Glutamatergic neuron (in vitro differentiated cells): ENCODE measurements around the gene TIMM10. TPM values are rescaled to one million over a fixed set of nuclear protein-coding genes. Genes with fewer than 3 reads are reported as not detected.

Experiments
- DNase-seq: peaks from one replicate; pipeline ENCODE4 v3.0.0; 2022
- H3K27ac Mint-ChIP-seq: one replicate; pipeline ENCODE4 v1.8.0; 2020; ENCODE audit warnings: mild to moderate bottlenecking, mixed read lengths, inconsistent platforms; ENCODE audit not compliant: unreplicated experiment
- H3K27me3 Mint-ChIP-seq: one replicate; pipeline ENCODE4 v1.8.0; 2020; ENCODE audit warnings: mild to moderate bottlenecking, moderate library complexity, mixed read lengths, inconsistent platforms; ENCODE audit not compliant: unreplicated experiment
- H3K36me3 Mint-ChIP-seq: one replicate; pipeline ENCODE4 v1.8.0; 2020; ENCODE audit warnings: mild to moderate bottlenecking, mixed read lengths, inconsistent platforms; ENCODE audit not compliant: unreplicated experiment
- H3K4me1 Mint-ChIP-seq: one replicate; pipeline ENCODE4 v1.8.0; 2020; ENCODE audit warnings: mild to moderate bottlenecking, low read depth, mixed read lengths, inconsistent platforms; ENCODE audit not compliant: unreplicated experiment
- H3K4me3 Mint-ChIP-seq: one replicate; pipeline ENCODE4 v1.8.0; 2020; ENCODE audit warnings: mild to moderate bottlenecking, mixed read lengths, inconsistent platforms; ENCODE audit not compliant: unreplicated experiment
- H3K9me3 Mint-ChIP-seq: one replicate; pipeline ENCODE4 v1.8.0; 2020; ENCODE audit warnings: mild to moderate bottlenecking, moderate library complexity, mixed read lengths, inconsistent platforms; ENCODE audit not compliant: unreplicated experiment
- total RNA-seq: library from RNA; stranded (reverse); fragmentation: NEBNext Ultra II Directional; extraction: Animal tissue kit (Norgen Biotek cat#: 25700); gene quantifications from one replicate; pipeline ENCODE4 v1.2.1, GENCODE V29; 2021; ENCODE audit not compliant: unreplicated experiment
- TF ChIP-seq, protein P1 (sequence below): fragments of 200-600 bp; sonication (generic); IDR thresholded peaks from one replicate; pipeline ENCODE4 v1.5.0; 2021; ENCODE audit not compliant: partially characterized antibody, unreplicated experiment

TIMM10 gene
- total RNA-seq, 1 donor from 2014 or later: 51.2 TPM

DNA sequence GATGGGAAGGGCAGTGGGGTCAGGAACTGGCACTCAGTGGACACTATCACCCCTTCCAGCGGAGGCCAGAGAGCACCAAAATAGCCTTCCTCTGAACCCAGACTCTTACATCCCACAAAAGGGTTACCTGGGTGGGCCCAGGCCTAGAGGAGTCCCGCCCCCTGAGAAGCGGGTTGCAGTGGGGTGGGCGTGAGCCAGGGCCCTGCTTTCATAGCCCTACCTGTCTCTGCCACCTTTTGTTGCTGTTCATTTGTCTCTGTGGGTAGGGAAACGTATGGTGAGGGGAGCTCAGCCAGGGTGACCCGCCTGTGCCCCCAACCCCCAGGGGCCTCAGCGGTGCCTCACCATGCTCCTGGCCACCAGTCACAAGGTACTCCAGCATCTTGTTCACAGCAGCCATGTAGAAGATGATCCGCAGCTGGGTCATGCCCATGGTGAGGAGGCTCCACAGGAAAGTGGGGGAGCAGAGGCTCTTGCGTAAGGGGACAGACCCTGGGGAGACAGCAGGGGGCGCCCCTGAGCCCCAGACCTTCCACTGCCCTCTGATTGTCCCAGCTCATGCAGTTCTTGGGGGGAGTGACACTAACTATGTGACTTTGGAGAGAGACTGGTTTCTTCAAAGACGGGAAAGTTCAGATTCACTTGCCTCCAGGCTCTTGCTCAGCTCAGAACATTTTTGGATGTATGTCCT lies 39.0 kb downstream of the TIMM10 start:
- Mint-ChIP-seq H3K27ac (no peak overlapping the region), H3K27me3 (peaks cover 5% of the 10 kb centered on the region), H3K9me3 (no peaks in the 10 kb centered on the region), H3K36me3 (no peaks in the 10 kb centered on the region), H3K4me1 (peaks cover 26% of the 10 kb centered on the region), H3K4me3 (no peak overlapping the region)
- peak; percentile 69 for DNase-seq
- TF ChIP-seq, protein P1, sequence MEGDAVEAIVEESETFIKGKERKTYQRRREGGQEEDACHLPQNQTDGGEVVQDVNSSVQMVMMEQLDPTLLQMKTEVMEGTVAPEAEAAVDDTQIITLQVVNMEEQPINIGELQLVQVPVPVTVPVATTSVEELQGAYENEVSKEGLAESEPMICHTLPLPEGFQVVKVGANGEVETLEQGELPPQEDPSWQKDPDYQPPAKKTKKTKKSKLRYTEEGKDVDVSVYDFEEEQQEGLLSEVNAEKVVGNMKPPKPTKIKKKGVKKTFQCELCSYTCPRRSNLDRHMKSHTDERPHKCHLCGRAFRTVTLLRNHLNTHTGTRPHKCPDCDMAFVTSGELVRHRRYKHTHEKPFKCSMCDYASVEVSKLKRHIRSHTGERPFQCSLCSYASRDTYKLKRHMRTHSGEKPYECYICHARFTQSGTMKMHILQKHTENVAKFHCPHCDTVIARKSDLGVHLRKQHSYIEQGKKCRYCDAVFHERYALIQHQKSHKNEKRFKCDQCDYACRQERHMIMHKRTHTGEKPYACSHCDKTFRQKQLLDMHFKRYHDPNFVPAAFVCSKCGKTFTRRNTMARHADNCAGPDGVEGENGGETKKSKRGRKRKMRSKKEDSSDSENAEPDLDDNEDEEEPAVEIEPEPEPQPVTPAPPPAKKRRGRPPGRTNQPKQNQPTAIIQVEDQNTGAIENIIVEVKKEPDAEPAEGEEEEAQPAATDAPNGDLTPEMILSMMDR: peak; percentile 68

DNA sequence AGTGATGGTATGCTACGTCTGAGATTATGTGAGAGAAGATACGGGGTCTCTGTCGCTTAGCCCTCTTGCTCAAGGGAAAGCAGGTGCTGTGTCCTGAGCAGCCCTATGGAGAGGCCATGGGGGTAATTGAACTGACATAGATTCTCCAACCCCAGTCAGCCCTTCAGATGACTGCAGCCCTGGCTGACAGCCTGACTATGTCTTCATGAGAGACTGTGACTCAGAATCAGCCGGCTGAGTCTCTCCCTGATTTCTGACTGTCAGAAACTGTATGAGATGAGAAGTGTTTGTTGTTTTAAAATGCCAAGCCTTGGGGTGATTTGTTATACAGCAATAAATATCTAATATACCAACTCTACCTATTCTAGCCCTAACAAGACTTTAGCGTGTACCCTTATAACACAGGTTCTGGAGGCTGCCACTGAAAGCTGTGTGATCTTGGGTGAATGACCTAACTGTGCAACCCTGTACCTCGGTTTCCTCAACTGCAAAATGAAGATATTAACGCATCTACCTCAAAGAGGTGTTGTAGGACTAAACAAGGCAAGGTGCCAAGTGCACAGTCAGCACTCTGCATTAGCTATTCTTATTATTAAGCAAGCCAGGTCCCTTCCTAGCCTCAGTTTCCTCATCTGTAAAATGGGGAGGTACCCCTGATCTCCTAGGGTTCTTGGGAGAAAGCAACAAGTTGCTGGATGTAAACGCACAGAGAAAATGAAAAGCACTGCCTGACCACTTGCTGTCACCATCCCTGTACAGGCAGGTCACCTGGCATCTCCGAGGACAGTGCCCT lies 39.9 kb downstream of the TIMM10 start:
- no peaks in the 10 kb centered on the region for H3K9me3 Mint-ChIP-seq
- H3K27me3 Mint-ChIP-seq: peaks cover 10% of the 10 kb centered on the region
- peaks cover 20% of the 10 kb centered on the region for H3K4me1 Mint-ChIP-seq
- no peak overlapping the region for H3K4me3 Mint-ChIP-seq
- H3K27ac Mint-ChIP-seq: no peak overlapping the region
- TF ChIP-seq, protein P1: no peak
- no peak for DNase-seq
- H3K36me3 Mint-ChIP-seq: no peaks in the 10 kb centered on the region

DNA sequence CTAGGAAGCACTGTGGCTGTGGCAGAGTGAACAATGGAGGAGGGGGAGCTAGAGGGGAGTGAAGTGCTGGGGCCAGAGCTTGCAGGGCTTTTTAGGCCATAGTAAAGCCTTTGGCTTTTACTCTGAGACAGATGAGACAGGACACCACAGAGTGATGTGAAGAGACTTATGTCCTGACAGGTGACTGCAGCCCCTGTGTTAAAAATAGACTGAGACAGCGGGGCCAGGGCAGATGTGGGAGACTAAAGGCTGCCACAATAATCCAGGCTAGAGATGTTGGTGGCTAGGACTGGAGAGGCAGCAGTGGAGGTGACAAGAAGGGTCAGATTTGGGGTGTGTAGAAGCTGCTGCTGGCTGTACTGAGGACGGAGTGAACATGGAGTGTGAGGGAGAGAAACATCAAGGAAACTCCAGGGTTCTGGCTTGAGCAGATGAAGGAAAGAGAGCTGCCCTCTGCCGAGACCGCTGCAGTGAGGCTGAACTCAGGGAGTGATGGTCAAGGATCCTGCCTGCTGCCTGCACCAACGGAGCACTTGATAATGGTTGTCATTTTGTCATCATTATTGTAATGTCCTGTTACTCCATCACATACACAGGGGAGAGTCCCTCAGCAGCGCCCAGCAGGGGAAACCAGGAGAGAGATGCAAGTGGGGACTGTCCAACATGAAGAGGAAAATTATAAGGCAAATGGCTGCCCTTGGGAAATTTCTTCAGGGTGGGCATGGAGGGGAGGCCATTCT lies 42.5 kb downstream of the TIMM10 start:
- DNase-seq: no peak
- peak overlapping the region; percentile 4 for H3K4me3 Mint-ChIP-seq
- no peaks in the 10 kb centered on the region for H3K36me3 Mint-ChIP-seq
- peak overlapping the region; percentile 29 for H3K27ac Mint-ChIP-seq
- no peaks in the 10 kb centered on the region for H3K9me3 Mint-ChIP-seq
- TF ChIP-seq, protein P1: no peak
- H3K4me1 Mint-ChIP-seq: peaks cover 15% of the 10 kb centered on the region
- peaks cover 12% of the 10 kb centered on the region for H3K27me3 Mint-ChIP-seq

DNA sequence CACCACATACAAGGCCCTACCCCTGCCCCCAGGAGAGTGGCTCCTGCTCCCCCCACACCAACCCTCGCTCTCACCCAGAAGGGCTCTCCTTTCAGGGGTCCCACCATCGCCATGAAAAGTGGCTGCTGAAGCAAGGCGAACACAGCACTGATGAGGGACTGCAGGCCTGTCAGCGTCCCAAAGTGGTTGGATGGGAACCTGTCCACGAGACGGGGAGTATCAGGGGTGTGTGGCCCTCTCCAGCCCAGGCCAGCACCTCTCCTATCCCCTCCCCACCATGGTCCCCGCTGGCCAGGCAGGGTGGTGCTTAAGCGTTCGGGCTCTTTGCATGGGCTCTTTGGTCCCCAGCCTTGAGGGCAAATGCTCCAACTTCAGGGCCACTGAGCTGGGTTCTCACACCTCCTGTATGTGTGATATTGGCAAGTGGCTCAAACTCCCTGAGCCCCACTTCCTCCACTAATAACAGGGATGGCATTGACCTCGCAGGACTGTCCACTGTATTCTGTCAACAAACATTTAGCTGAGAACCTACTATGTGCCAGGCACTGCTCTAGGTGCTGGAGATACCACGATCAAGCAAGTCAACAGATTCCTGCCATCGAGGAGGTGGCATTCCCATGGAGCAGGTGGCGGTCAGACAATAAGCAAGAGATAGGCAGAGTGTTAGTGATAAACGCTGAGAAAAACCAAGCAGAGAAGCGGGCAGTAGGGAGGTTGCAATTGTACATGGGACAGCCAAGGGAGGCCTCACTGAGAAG lies 43.4 kb downstream of the TIMM10 start:
- peak overlapping the region; percentile 4 for H3K4me3 Mint-ChIP-seq
- no peak overlapping the region for H3K27ac Mint-ChIP-seq

More for the DNA sequence above, 43.4 kb downstream of the TIMM10 start:
- no peak for DNase-seq
- Mint-ChIP-seq H3K36me3 (no peaks in the 10 kb centered on the region), H3K4me1 (peaks cover 15% of the 10 kb centered on the region), H3K9me3 (peaks cover 2% of the 10 kb centered on the region), H3K27me3 (peaks cover 13% of the 10 kb centered on the region)
- TF ChIP-seq, protein P1: no peak
